HG03025 (cell line): ENCODE measurements around the gene ENTREP1.

ENCODE experiments used
- ATAC-seq: cut with Tn5 transposase; IDR thresholded peaks from one replicate; pipeline ENCODE4 v1.9.1; 2021; ENCODE audit warnings: mild to moderate bottlenecking, moderate library complexity; ENCODE audit not compliant: unreplicated experiment, low FRiP score

ENTREP1 gene

GRCh38 chr9:69319324-69320025, 5.5 kb upstream of the ENTREP1 start:
- ATAC-seq, result no peak

- ATAC-seq, result no peak
Measured at GRCh38 chr9:69322256-69322655, 2.8 kb upstream of the ENTREP1 start.

GRCh38 chr9:69323861-69324260, 1.2 kb upstream of the ENTREP1 start:
- no peak for ATAC-seq

- ATAC-seq, result no peak
Measured at GRCh38 chr9:69325409-69326212, 596 bp downstream of the ENTREP1 start.

GRCh38 chr9:69326261-69326660, 1.2 kb downstream of the ENTREP1 start:
- no peak for ATAC-seq

GRCh38 chr9:69330580-69330979, 5.6 kb downstream of the ENTREP1 start:
- no peak for ATAC-seq

- ATAC-seq, result no peak
Measured at GRCh38 chr9:69331444-69331843, 6.4 kb downstream of the ENTREP1 start.

GRCh38 chr9:69332067-69332685, 7.2 kb downstream of the ENTREP1 start:
- ATAC-seq, result no peak

GRCh38 chr9:69333716-69334115, 8.7 kb downstream of the ENTREP1 start:
- ATAC-seq, result no peak

- no peak for ATAC-seq
Measured at GRCh38 chr9:69334317-69334716, 9.3 kb downstream of the ENTREP1 start.

- no peak for ATAC-seq
Measured at GRCh38 chr9:69339620-69340019, 14.6 kb downstream of the ENTREP1 start.

- no peak for ATAC-seq
Measured at GRCh38 chr9:69340631-69341030, 15.6 kb downstream of the ENTREP1 start.

GRCh38 chr9:69342769-69343168, 17.8 kb downstream of the ENTREP1 start:
- ATAC-seq, result no peak

GRCh38 chr9:69344459-69344858, 19.4 kb downstream of the ENTREP1 start:
- no peak for ATAC-seq

GRCh38 chr9:69346596-69347390, 21.8 kb downstream of the ENTREP1 start:
- ATAC-seq, result no peak

GRCh38 chr9:69347607-69348006, 22.6 kb downstream of the ENTREP1 start:
- ATAC-seq, result no peak

GRCh38 chr9:69351227-69351626, 26.2 kb downstream of the ENTREP1 start:
- no peak for ATAC-seq

GRCh38 chr9:69355232-69355631, 30.2 kb downstream of the ENTREP1 start:
- ATAC-seq, result no peak

GRCh38 chr9:69357030-69357775, 32.2 kb downstream of the ENTREP1 start:
- no peak for ATAC-seq

GRCh38 chr9:69357821-69358220, 32.8 kb downstream of the ENTREP1 start:
- no peak for ATAC-seq
